Ureter (tissue), 1 donor: Measurements from ENCODE around the gene CEP20. TPM values are rescaled to one million over a fixed set of nuclear protein-coding genes. Genes with fewer than 3 reads are reported as not detected.

ENCODE experiments used
- DNase-seq: peaks from one replicate; pipeline ENCODE4 v3.0.0-alpha.2; 2020; ENCODE audit warnings: low spot score
- total RNA-seq: library from RNA; stranded (reverse); gene quantifications from one replicate; pipeline ENCODE4 v1.2.4, GENCODE V29; 2023
- donor health status: DM: yes; HTN: yes; CAD: no.

Gene CEP20
- total RNA-seq, 1 donor from 2014 or later: 29.3 TPM

GRCh38 chr16:15897834-15898254, 9.4 kb upstream of the CEP20 start:
- no peak for DNase-seq

- DNase-seq: no peak
Measured at GRCh38 chr16:15897121-15897780, 8.8 kb upstream of the CEP20 start.

- DNase-seq: no peak
Measured at GRCh38 chr16:15894571-15895374, 6.4 kb upstream of the CEP20 start.

GRCh38 chr16:15891508-15891907, 3.1 kb upstream of the CEP20 start:
- DNase-seq: no peak

- no peak for DNase-seq
Measured at GRCh38 chr16:15887283-15887682, 1.1 kb downstream of the CEP20 start.

- DNase-seq: no peak
Measured at GRCh38 chr16:15886078-15886477, 2.3 kb downstream of the CEP20 start.

- no peak for DNase-seq
Measured at GRCh38 chr16:15885560-15886001, 2.8 kb downstream of the CEP20 start.

- no peak for DNase-seq
Measured at GRCh38 chr16:15882563-15882962, 5.8 kb downstream of the CEP20 start.

- no peak for DNase-seq
Measured at GRCh38 chr16:15881794-15882379, 6.5 kb downstream of the CEP20 start.

- no peak for DNase-seq
Measured at GRCh38 chr16:15880434-15881308, 7.7 kb downstream of the CEP20 start.

GRCh38 chr16:15879255-15879811, 9.1 kb downstream of the CEP20 start:
- no peak for DNase-seq

- no peak for DNase-seq
Measured at GRCh38 chr16:15876503-15876902, 11.9 kb downstream of the CEP20 start.

- peak; percentile 59 for DNase-seq
Measured at GRCh38 chr16:15874745-15875314, 13.6 kb downstream of the CEP20 start.

GRCh38 chr16:15873737-15874136, 14.7 kb downstream of the CEP20 start:
- DNase-seq: no peak

GRCh38 chr16:15873301-15873700, 15.1 kb downstream of the CEP20 start:
- no peak for DNase-seq

GRCh38 chr16:15870011-15870410, 18.4 kb downstream of the CEP20 start:
- DNase-seq: no peak

GRCh38 chr16:15866451-15866850, 22.0 kb downstream of the CEP20 start:
- no peak for DNase-seq

GRCh38 chr16:15865742-15866141, 22.7 kb downstream of the CEP20 start:
- no peak for DNase-seq

- DNase-seq: no peak
Measured at GRCh38 chr16:15864939-15865338, 23.5 kb downstream of the CEP20 start.

- DNase-seq: no peak
Measured at GRCh38 chr16:15861996-15862395, 26.4 kb downstream of the CEP20 start.
